Lower lobe of right lung (tissue), 2 donors: ENCODE measurements around the gene THSD4. TPM values are rescaled to one million over a fixed set of nuclear protein-coding genes. Genes with fewer than 3 reads are reported as not detected.

Experiments
- ATAC-seq, 2 donors: fragments of 200-7000 bp; cut with Tn5 transposase; one replicate each; pipeline ENCODE4 v1.9.1; 2020 to 2022; ENCODE audit warnings: mild to moderate bottlenecking in 2 of 2, moderate library complexity in 2 of 2
- DNase-seq: peaks from one replicate; pipeline ENCODE4 v3.0.0-alpha.2; 2020
- H3K27ac ChIP-seq: fragments of 200-600 bp; one replicate; pipeline ENCODE4 v1.8.0; 2022
- H3K27me3 ChIP-seq: fragments of 200-600 bp; one replicate; pipeline ENCODE4 v1.8.0; 2022; ENCODE audit warnings: low read depth
- H3K36me3 ChIP-seq: fragments of 200-600 bp; one replicate; pipeline ENCODE4 v1.8.0; 2022; ENCODE audit warnings: mild to moderate bottlenecking
- H3K4me1 ChIP-seq: fragments of 200-600 bp; one replicate; pipeline ENCODE4 v1.8.0; 2022
- H3K4me3 ChIP-seq: fragments of 200-600 bp; one replicate; pipeline ENCODE4 v1.8.0; 2022; ENCODE audit warnings: mild to moderate bottlenecking
- H3K9me3 ChIP-seq: fragments of 200-600 bp; one replicate; pipeline ENCODE4 v1.8.0; 2022
- intact Hi-C: fragments of 100-400 bp; cut with DNase I; formaldehyde crosslinking; loops from one replicate; pipeline ENCODE4 v1.11.0; 2022
- total RNA-seq: library from RNA; stranded (reverse); fragmentation: NEBNext Ultra II Directional; extraction: Animal tissue kit (Norgen Biotek cat#: 25700); gene quantifications from one replicate; pipeline ENCODE4 v1.2.1, GENCODE V29; 2021
- TF ChIP-seq, protein P1 (sequence below): fragments of 200-600 bp; IDR thresholded peaks from one replicate; pipeline ENCODE4 v1.8.0; 2022; ENCODE audit warnings: antibody characterized with exemption, mild to moderate bottlenecking
- donor health status: DM: no; HTN: yes; CAD: no; lungs with severe emphysema.

THSD4 gene
- total RNA-seq, 1 donor from 2014 or later: 18.2 TPM

GRCh38 chr15:71480556-71480955, 365.3 kb downstream of the THSD4 start:
- Histone ChIP-seq H3K27me3 (no peaks in the 10 kb centered on the region), H3K36me3 (no peaks in the 10 kb centered on the region), H3K9me3 (no peaks in the 10 kb centered on the region), H3K27ac (no peak overlapping the region), H3K4me1 (no peaks in the 10 kb centered on the region), H3K4me3 (no peak overlapping the region)
- DNase-seq: no peak
- TF ChIP-seq, protein P1, sequence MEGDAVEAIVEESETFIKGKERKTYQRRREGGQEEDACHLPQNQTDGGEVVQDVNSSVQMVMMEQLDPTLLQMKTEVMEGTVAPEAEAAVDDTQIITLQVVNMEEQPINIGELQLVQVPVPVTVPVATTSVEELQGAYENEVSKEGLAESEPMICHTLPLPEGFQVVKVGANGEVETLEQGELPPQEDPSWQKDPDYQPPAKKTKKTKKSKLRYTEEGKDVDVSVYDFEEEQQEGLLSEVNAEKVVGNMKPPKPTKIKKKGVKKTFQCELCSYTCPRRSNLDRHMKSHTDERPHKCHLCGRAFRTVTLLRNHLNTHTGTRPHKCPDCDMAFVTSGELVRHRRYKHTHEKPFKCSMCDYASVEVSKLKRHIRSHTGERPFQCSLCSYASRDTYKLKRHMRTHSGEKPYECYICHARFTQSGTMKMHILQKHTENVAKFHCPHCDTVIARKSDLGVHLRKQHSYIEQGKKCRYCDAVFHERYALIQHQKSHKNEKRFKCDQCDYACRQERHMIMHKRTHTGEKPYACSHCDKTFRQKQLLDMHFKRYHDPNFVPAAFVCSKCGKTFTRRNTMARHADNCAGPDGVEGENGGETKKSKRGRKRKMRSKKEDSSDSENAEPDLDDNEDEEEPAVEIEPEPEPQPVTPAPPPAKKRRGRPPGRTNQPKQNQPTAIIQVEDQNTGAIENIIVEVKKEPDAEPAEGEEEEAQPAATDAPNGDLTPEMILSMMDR: no peak
- no peak for ATAC-seq
- intact Hi-C loops: no loop called here

DNA sequence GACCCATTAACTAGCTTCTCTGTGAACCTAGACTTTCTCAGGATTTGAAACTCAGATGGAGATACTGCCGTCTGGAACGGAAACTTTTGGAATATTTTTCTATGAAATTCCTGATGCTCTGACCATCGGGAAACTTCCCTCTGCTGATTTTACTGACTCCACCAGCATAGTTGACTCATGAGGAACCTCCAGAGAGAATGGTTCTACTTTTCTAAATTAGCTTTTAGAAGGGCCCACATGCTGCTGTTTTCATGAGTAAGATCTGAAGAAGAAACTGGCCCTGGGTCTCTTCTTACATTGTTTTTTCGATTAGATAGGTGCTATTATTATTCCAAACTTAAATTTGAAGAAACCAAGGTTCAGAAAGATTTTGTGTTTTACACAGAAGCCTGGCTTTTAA, 368.8 kb downstream of the THSD4 start:
- no peak overlapping the region for H3K4me3 ChIP-seq
- no peaks in the 10 kb centered on the region for H3K27me3 ChIP-seq
- no peaks in the 10 kb centered on the region for H3K36me3 ChIP-seq
- DNase-seq: no peak
- H3K27ac ChIP-seq: no peak overlapping the region
- H3K4me1 ChIP-seq: no peaks in the 10 kb centered on the region
- ATAC-seq: no peak
- intact Hi-C loops: no loop called here
- no peaks in the 10 kb centered on the region for H3K9me3 ChIP-seq
- TF ChIP-seq, protein P1: no peak

DNA sequence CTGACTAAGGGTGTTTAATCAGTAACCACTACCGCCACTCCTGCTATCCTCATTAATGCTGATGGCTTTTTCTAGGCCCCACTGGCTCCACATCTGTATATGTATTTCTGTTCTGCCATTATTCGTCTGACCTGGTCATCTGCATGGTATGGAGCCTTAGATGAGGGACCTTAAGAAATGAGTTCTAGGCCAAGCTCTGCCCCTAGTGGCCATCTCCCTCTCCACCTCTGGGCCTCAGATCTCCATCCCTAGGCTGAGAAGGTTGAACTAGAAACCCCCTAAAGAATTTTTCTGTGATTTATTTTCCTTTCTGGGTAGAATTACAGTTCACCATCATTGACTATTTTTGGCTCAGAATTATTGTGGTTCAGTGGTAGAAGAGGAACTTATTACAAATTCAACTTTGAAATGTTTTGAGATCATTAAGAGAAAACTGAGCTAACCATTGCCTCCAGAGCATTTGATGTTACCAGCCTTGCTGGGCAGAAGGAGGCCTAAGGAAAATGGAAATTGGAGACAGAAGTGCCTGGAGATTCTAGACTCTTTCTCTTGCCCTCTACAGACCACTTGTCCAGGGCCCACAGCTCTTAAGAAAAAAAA, 369.9 kb downstream of the THSD4 start:
- Histone ChIP-seq H3K27me3 (no peaks in the 10 kb centered on the region), H3K4me3 (no peak overlapping the region), H3K9me3 (no peaks in the 10 kb centered on the region), H3K36me3 (no peaks in the 10 kb centered on the region), H3K4me1 (no peaks in the 10 kb centered on the region), H3K27ac (no peak overlapping the region)
- TF ChIP-seq, protein P1: peak; percentile 31
- ATAC-seq (no peak), DNase-seq (no peak)
- intact Hi-C loops: no loop called here

- Histone ChIP-seq H3K27ac (no peak overlapping the region), H3K9me3 (no peaks in the 10 kb centered on the region), H3K4me3 (no peak overlapping the region), H3K27me3 (no peaks in the 10 kb centered on the region), H3K4me1 (no peaks in the 10 kb centered on the region), H3K36me3 (no peaks in the 10 kb centered on the region)
- ATAC-seq: no peak
- TF ChIP-seq, protein P1: no peak
- no peak for DNase-seq
- intact Hi-C loops: no loop called here
Measured at GRCh38 chr15:71489570-71489969, 374.3 kb downstream of the THSD4 start.

DNA sequence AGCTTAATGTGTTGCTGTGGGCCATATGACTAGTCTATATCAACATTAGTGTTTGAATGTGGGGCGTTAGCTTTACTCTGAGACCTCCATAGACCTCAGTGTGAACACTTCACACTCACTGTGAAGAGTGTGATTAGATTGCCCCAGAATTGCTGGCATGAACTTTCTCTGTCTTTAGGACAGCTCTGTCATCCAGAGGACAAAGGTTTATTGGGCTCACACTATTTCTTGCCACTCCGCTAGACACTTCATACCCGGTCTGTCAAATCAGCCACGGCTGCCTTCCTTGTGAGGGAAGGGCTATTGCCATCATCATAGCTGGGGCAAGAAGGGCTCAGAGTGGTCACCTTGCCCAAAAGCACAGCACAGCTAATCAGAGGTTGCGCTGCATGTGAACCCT, 378.3 kb downstream of the THSD4 start:
- no peaks in the 10 kb centered on the region for H3K4me1 ChIP-seq
- H3K36me3 ChIP-seq: no peaks in the 10 kb centered on the region
- DNase-seq (no peak), ATAC-seq (no peak)
- TF ChIP-seq, protein P1: no peak
- no peaks in the 10 kb centered on the region for H3K9me3 ChIP-seq
- H3K4me3 ChIP-seq: no peak overlapping the region
- H3K27ac ChIP-seq: no peak overlapping the region
- intact Hi-C loops: no loop called here
- no peaks in the 10 kb centered on the region for H3K27me3 ChIP-seq
